Fibroblast of lung (primary cell): ENCODE results near the gene CACUL1.

Source experiments
- CTCF ChIP-seq, 2 donors: IDR thresholded peaks in 1 of 2; conservative IDR thresholded peaks in 1 of 2; 1 replicate in 1 of 2; 2 replicates in 1 of 2; pipeline ENCODE4 v1.5.1; 2011 to 2012; ENCODE audit warnings: low read length in 2 of 2, control low read depth in 1 of 2, inconsistent platforms in 1 of 2, low read depth in 1 of 2, mild to moderate bottlenecking in 1 of 2
- EZH2 ChIP-seq: IDR thresholded peaks from 2 replicates; pipeline ENCODE4 v1.5.1; 2012; ENCODE audit warnings: low read length, control low read depth, mild to moderate bottlenecking; ENCODE audit errors: missing control alignments

GRCh38 chr10:118753331-118754228, 1.2 kb downstream of the CACUL1 start:
- TF ChIP-seq CTCF (conservative IDR thresholded peaks at IDR 0.05 in 1 of 2, IDR thresholded peaks at IDR 0.05 in 1 of 2; ENCODE audit: low read depth in 1 of 2, low read length in 2 of 2) (no peak), EZH2 (no peak)
